ENCODE results near the gene TMEM116.

TMEM116 gene

DNA sequence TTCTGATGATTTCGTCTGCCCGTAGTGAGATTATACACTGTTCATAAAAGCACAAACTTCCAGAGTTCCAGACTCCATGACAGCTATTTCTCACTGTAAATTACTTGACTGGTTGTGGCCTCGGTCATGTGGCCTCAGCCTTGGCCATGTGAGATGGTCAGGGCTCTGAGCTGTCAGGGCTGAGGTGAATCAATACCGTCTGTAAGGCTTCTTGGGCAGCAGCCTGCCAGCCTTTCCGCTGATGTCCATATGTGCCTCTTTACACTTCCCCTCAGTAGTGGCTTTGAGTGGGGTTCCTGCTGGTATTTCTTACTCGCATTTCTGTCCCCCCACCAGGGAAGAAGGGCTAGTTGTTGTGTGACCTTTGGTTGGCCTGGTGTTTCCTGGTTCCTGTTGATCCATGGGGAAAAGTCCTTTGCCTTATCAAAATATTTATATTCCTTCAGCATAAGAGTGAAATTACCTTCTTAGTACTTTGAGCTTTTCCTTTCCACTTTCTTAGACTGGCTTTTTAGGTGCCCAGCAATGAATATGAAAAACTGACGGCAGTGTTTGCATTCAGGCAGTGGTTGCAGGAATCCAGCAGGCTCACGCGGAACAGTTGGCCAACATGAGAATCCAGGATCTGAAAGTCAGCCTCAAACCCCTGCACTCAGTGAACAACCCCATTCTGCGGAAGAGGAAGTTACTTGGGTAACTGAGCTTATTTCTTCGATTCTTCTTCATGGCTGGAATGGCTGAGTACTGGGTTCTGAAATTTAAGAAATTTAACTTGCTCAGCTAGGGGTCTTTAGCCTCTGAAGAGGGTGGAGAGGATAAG is 124.8 kb downstream of the TMEM116 start:
- TF ChIP-seq, protein P1, sequence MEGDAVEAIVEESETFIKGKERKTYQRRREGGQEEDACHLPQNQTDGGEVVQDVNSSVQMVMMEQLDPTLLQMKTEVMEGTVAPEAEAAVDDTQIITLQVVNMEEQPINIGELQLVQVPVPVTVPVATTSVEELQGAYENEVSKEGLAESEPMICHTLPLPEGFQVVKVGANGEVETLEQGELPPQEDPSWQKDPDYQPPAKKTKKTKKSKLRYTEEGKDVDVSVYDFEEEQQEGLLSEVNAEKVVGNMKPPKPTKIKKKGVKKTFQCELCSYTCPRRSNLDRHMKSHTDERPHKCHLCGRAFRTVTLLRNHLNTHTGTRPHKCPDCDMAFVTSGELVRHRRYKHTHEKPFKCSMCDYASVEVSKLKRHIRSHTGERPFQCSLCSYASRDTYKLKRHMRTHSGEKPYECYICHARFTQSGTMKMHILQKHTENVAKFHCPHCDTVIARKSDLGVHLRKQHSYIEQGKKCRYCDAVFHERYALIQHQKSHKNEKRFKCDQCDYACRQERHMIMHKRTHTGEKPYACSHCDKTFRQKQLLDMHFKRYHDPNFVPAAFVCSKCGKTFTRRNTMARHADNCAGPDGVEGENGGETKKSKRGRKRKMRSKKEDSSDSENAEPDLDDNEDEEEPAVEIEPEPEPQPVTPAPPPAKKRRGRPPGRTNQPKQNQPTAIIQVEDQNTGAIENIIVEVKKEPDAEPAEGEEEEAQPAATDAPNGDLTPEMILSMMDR (IDR thresholded peaks at IDR 0.05; ENCODE audit: control insufficient read depth, insufficient read depth, low read depth, low read length, missing control alignments) = no peak
- no peak for DNase-seq (ENCODE audit: low read depth)
- no peak overlapping the region for H3K4me3 ChIP-seq (ENCODE audit: control insufficient read depth, low read depth, low read length)

DNA sequence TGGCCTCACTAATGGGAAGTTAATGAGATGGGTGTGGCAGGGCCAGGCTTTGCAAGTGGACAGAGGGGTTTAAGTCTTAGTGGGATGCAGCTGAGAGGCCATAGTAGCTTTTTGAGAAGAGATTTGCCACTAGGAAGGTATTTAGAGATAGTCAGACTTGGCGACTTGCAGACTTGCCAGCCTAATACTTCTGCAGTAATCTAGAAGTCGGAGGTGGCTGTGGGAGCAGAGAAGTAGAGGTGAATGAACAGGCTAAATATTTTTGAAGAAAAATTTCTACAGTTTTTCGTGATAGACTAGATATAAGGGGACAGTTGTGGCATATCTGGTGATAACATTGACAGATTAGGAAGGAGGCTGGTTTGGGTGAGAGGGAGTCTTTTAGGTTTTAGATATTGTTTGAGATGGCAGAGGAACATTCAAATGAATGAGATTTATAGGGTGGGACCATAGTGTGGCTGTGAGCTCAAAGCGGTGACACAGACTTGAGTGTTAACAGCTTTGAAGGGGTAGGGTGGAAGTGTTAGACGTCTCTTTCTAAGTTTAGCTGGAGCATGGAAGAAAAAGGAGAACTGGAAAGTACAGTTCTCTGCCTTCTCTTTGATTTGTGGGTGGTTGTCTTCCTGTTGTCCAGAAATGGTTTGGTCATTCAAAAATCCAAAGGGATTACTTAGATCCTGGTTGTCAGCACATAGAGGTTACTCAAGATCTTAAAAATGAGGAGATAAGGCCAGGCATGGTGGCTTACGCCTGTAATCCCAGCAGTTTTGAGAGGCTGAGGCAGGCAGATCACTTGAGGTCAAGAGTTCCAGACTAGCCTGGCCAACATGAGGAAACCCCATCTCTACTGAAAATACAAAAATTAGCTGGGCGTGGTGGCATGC is 126.1 kb downstream of the TMEM116 start:
- DNase-seq (ENCODE audit: low read depth) = no peak
- TF ChIP-seq, protein P1 (IDR thresholded peaks at IDR 0.05; ENCODE audit: control insufficient read depth, insufficient read depth, low read depth, low read length, missing control alignments) = no peak
- H3K4me3 ChIP-seq (ENCODE audit: control insufficient read depth, low read depth, low read length) = no peak overlapping the region

DNA sequence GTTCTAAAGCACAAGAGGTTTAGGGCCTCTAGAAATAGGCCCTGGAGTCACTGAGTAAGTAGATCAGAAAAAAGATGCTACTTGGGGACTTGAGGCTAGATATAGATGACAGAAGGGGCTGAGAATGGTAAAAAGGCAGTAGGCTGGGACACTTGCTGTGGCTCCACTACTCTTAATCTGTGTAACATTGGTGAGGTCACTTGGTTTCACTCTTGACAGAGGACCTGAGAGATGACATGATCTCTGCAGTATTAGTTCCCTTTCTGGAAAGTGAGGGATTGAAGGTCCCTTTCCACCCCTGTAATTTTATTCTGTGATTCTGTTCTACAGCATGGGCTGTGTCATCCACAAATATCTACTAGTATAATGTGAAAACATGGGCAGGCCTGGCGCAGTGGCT is 131.2 kb downstream of the TMEM116 start:
- TF ChIP-seq, protein P1 (IDR thresholded peaks at IDR 0.05; ENCODE audit: control insufficient read depth, insufficient read depth, low read depth, low read length, missing control alignments) = no peak
- H3K4me3 ChIP-seq (ENCODE audit: control insufficient read depth, low read depth, low read length) = no peak overlapping the region
- no peak for DNase-seq (ENCODE audit: low read depth)

Data from AG09309 (cell line).